Stimulated activated CD4-positive, alpha-beta T cell treated with anti-CD3 and anti-CD28 coated beads, TNF-alpha, amount 100 ng/mL, for 24 hours (primary cell): ENCODE measurements around the gene FAM72C.
A peak's percentile ranks its signal among the peaks of the same experiment; 100 is the strongest.
"Not testable (repeated sequence)": the region's sequence is repeated elsewhere in the genome, so short reads cannot be mapped to it uniquely, and the experiment has no call there.

ENCODE experiments used
- DNase-seq, 3 experiments: peaks; one replicate each; pipeline ENCODE4 v3.0.0-alpha.2; 2020; ENCODE audit warnings: low read depth in 3 of 3

The FAM72C gene

DNA sequence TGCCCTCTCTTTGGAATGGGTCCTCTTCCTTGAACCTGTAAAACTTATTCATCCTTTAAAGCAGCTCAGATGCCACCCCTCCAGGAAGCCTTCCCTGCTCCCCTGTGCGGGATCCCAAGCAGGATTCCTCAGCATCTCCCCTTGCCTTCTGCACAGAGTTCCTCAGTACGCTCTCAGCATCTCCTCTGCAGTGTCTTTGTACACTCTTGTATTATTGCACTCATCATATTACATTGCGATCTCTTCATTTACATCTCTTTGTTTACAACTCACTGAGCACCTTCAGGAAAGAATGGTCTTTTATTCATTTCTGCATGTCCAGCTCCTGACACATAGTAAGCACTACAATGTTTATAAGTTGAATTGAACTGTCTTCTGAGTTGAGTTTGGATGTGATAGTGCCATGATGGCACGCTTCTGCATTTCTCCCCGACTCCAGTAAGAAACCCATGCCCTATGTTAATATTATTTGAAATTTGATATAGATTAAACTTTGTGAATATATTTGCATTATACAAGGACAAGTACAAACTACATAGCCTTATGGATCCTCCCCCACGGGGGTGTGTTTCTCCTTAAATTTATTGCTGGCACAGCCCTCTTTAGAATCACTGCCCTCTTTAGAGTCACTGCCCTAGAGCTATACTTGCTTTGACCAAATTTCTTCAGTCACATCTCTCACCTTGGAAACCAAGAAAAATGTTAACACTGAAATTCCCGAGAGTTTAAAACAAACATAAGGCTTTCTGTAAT is 13.1 kb upstream of the FAM72C start:
- not testable (repeated sequence) for DNase-seq

DNA sequence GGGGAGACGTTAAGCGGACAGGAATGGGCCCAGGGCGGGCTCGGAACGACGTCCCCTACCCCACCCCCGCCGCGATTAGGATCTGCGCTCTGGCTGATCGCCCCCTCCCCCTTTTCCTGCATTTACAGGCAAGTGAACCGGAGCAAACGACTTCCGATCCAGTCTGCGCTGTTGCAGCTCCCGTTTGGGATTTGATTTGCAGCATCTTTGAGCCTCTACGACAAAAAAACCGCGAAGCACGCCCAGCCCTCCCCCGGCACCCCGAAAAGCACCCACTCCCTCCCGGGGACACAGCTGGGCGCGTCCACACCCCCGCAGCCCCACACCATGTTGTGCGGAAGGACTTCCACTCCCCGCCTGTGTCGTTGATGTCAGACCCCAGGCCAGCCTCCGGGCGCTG is 2.6 kb upstream of the FAM72C start:
- not testable (repeated sequence) for DNase-seq

GRCh38 chr1:143973876-143974414 is 2.2 kb upstream of the FAM72C start:
- DNase-seq = not testable (repeated sequence)

DNA sequence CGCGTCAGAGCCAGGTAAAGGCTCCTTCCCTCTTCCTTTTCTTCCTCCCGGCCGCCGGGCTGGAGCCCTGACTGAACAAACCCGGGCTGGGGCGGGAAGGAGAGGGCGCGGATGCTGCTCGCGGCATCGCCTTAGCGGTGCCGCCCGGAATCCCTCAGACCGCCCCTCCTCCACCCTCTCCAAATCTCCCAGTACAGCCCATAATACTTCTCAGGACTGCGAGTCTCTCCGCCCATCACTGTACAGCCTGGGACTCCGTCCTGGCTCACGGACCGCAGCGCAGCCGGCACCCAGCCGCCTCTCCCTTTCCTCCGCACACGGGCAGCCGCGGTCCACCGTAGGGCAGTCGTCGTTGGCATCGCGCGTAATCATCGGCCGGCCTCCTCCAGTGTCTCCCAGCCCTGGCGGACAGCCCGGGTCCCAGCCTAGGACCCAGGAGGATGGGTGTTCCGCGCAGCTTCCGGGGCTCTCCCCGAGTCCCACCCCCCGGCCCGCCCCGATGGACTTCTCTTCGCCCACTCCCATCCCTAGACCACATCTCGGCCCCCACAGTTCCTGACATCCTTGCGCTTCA is 1.1 kb upstream of the FAM72C start:
- DNase-seq = not testable (repeated sequence)

GRCh38 chr1:143965860-143966259 is 5.9 kb downstream of the FAM72C start:
- not testable (repeated sequence) for DNase-seq

DNA sequence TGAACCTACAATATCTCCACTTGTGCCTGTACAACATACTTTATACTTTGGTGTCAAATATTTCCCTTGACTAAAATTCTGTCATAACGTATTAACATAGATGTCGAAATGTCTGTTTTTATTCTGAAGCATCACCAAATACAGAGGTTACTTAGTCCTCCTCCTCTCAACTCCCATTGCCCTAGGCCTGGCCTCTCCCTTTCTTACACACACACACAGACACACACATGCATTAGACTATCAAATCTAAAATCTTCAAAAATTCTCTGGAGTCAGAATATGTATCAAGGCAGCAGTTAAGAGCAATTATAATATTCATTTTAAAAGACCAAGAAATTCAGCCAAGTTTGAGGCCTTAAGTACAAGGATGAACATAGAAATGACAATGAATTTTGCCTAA is 7.5 kb downstream of the FAM72C start:
- DNase-seq = not testable (repeated sequence)

GRCh38 chr1:143955930-143956329 is 15.9 kb downstream of the FAM72C start:
- DNase-seq = not testable (repeated sequence)

DNA sequence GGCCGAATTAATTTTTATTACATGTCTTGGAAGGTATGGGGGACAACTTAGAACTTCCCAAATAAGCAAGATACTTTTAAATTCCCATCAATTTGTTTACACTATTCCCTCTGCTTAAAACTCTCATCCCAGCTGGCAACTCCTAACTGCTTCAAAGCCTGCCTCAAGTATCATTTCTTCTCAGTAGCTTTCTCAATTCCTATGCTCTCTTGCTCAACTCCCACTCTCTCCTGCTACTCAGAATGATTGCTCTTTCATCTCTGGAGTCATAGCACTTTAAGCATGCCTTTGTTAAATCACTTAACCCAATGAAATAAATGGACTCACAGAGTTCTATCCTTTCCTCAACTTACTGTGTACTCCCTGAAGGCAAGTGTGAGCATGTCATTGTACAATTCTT is 18.9 kb downstream of the FAM72C start:
- DNase-seq = not testable (repeated sequence)

DNA sequence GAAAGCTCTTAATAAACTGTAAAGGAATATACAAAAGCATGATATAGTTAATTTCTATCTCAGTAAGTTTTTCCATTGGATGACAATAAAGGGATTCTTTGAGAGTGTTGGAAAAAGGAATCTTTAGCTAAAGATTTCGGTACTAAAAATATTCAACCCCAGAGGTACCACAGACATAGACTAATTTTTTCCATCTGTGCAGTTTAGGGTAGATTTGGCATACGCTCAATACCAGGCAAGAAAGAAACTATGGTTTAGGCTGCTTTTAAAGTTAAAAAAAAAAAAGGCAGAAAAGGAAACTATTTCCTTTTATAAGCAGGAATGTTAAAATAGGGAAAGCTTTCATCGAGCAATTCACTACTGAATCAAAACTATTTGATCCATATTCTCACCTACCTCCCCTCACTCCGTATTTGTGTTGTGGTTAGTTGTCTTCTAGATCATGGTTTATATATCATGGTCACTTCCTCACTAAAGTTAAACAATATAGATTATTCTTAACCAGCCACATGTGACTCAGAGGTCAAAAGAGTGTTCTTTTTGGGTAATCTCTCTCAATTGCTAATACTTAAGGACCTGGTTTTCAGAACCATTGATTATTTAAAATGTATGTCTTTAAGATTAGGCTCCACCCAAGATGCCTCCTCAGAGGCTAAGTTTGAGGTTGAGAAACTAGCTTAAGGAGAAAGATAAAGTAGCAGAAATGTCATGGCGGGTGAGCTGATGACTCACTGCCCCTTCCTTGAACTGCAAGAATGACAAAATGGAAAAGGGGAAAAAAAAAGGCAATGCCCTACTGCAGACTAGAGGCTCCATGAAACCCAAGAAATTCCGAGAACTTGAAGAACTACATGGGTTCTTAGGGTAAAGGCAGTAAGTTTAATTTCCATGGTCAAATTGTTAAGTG is 20.0 kb downstream of the FAM72C start:
- DNase-seq = not testable (repeated sequence)

GRCh38 chr1:143947749-143948148 is 24.0 kb downstream of the FAM72C start:
- not testable (repeated sequence) for DNase-seq

DNA sequence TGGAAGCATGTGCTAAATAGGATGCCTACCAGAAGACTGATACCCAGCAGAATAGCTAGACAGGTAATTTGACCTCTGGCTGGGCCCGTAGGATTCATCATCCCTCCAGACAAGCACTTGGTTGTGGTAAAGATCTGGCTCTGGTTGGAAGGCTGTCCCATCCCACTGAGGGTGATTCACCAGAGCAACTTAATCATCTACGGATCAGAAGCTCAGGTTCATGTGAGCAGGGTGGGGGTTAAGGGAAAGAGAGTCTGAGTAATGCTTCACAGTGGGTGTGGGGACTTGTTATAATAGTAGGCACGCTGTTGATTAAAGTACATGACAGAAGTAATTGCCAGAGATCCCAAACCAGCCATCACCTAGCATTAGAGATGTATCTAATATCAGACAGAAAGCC is 26.5 kb downstream of the FAM72C start:
- not testable (repeated sequence) for DNase-seq

DNA sequence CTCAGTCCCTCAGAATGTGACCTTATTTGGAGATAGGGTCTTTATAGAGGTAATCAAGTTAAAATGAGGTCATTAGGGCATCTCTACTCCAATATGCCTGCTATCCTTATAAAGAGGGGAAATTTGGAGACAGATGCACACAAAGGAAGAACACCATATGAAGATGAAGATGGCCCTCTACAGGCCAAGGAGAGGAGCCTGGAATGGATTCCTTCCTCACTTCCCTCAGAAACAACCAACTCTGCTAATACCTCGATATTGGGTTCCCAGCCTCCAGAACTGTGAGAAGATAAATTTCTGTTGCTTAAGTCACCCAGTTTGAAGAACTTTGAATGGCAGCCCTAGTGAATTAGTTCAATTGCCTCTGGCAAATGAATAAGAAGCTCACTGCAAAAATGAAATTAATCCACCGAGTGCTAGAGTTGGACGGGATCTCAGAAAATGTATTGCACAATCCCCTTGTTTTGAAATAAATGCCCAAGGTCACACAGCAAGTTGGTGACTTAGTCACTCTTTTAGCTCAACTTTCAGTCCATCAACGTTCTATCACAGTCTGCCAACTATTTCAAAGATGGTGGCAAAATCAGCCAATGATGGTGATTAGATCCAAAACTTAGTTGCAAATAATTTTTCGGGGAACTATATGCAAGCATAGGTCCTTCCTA is 27.1 kb downstream of the FAM72C start:
- DNase-seq = not testable (repeated sequence)

GRCh38 chr1:143943319-143943978 is 28.3 kb downstream of the FAM72C start:
- not testable (repeated sequence) for DNase-seq

- DNase-seq = not testable (repeated sequence)
These were observed 29.4 kb downstream of the FAM72C start for GRCh38 chr1:143942238-143942860.

GRCh38 chr1:143939666-143940065 is 32.1 kb downstream of the FAM72C start:
- DNase-seq = not testable (repeated sequence)

- not testable (repeated sequence) for DNase-seq
These were observed 32.9 kb downstream of the FAM72C start for GRCh38 chr1:143938922-143939321.

- peak; percentile 5 to 17 (median 6) for DNase-seq
These were observed 35.2 kb downstream of the FAM72C start for GRCh38 chr1:143936457-143937115.

DNA sequence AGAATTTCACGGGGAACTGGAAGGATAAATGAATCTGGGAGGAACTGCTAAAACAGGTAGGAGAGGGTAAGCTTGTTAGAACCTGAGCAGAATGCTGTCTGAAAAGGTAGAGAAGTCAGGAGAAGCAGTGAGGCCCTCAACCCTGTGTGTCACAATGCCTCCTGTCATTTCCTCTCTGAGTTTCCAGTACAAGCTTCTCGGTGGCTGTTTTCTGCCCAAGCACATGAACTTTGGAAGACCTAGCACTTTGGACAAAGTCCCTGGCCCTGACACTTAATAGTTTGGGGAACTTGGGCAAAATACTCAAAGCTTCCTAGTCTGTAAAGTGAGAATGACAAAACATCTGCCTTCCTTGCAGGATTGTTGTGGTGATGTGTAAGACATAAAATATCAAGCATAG is 52.7 kb downstream of the FAM72C start:
- not testable (repeated sequence) for DNase-seq

DNA sequence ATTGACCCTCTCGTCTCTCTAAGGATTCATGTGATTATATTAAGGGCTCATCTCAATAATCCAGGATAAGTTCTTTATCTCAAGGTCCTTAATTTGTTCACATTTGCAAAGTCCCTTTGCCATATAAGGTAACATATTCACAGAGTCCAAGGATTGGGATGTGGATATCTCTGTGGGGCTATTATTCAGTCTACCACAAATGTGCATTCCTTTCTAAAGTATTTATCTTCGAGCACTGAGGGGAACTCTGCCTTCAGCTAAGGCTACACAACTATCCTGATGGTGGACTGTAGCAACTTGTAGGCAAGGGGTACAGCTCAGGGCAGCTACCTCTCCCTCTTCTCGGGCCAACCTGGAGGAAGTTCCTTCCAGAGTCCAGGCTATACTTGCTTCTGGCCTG is 53.2 kb downstream of the FAM72C start:
- DNase-seq = not testable (repeated sequence)

DNA sequence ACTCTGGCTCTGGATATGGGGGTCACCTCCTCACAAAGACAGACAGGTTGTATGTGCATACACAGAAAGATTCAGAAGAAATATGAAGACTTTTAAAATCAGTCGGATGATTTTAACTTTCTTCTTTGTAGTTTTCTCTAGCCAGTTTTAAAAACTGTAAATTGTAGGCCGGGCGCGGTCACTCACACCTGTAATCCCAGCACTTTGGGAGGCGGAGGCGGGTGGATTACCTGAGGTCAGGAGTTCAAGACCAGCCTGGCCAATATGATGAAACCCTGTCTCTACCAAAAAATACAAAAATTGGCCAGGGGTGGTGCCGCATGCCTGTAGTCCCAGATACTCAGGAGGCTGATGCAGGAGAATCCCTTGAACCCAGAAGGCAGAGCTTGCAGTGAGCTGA is 58.1 kb downstream of the FAM72C start:
- not testable (repeated sequence) for DNase-seq
